Breast epithelium (tissue), 4 donors: Measurements from ENCODE around the gene CHRNA9. TPM values are rescaled to one million over a fixed set of nuclear protein-coding genes. Genes with fewer than 3 reads are reported as not detected.
A peak's percentile ranks its signal among the peaks of the same experiment; 100 is the strongest.

Experiments
- DNase-seq, 2 donors: peaks; one replicate each; pipeline ENCODE4 v3.0.0-alpha.2; 2019; ENCODE audit warnings: low spot score in 2 of 2
- H3K27ac ChIP-seq, 2 donors: fragments of 200-600 bp; sonication (generic) in 1 of 2; one replicate each; pipeline ENCODE4 v1.5.1; 2016 to 2019; ENCODE audit warnings: mild to moderate bottlenecking in 1 of 2
- H3K27me3 ChIP-seq, 2 donors: fragments of 200-600 bp; sonication (generic) in 1 of 2; one replicate each; pipeline versions ENCODE4 v1.5.1 to v1.6.0; 2017 to 2019; ENCODE audit warnings: control low read depth in 1 of 2, mild to moderate bottlenecking in 1 of 2
- H3K36me3 ChIP-seq: fragments of 200-600 bp; one replicate; pipeline ENCODE4 v1.5.1; 2019
- H3K4me1 ChIP-seq, 2 donors: fragments of 200-600 bp; sonication (generic); one replicate each; pipeline ENCODE4 v1.5.1; 2016 to 2019; ENCODE audit warnings: control low read depth in 1 of 2
- H3K4me3 ChIP-seq, 3 donors: fragments of 200-600 bp; sonication (generic); 1 replicate in 2 of 3; 2 replicates in 1 of 3; pipeline ENCODE4 v1.5.1; 2016 to 2019; ENCODE audit warnings: mild to moderate bottlenecking in 3 of 3, moderate library complexity in 2 of 3
- H3K9me3 ChIP-seq, 2 donors: fragments of 200-600 bp; sonication (generic) in 1 of 2; one replicate each; pipeline ENCODE4 v1.5.1; 2016 to 2019; ENCODE audit warnings: control low read depth in 1 of 2
- CTCF ChIP-seq, 3 donors: fragments of 450-650 bp; IDR thresholded peaks; one replicate each; pipeline ENCODE4 v1.5.1; 2016 to 2017; ENCODE audit warnings: antibody characterized with exemption in 3 of 3, mild to moderate bottlenecking in 3 of 3, moderate library complexity in 3 of 3
- POLR2A ChIP-seq: fragments of 450-650 bp; IDR thresholded peaks from one replicate; pipeline ENCODE4 v1.6.1; 2016; ENCODE audit warnings: antibody characterized with exemption, mild to moderate bottlenecking, moderate library complexity
- POLR2AphosphoS5 ChIP-seq, 3 donors: sonication (generic); formaldehyde crosslinking; IDR thresholded peaks; one replicate each; pipeline ENCODE4 v1.6.1; 2017; ENCODE audit warnings: antibody characterized with exemption in 3 of 3
- intact Hi-C: fragments of 100-400 bp; cut with DNase I; formaldehyde crosslinking; loops from one replicate; pipeline ENCODE4 v1.15.1; 2023; ENCODE audit warnings: low total_unique reads
- total RNA-seq, 3 donors: library from RNA; depleted of rRNA; stranded (reverse); fragments of >200 nt; gene quantifications; one replicate each; pipeline ENCODE4 v1.1.0, GENCODE V29; 2016

The CHRNA9 gene
- total RNA-seq, 3 donors from 2014 or later: not detected

DNA sequence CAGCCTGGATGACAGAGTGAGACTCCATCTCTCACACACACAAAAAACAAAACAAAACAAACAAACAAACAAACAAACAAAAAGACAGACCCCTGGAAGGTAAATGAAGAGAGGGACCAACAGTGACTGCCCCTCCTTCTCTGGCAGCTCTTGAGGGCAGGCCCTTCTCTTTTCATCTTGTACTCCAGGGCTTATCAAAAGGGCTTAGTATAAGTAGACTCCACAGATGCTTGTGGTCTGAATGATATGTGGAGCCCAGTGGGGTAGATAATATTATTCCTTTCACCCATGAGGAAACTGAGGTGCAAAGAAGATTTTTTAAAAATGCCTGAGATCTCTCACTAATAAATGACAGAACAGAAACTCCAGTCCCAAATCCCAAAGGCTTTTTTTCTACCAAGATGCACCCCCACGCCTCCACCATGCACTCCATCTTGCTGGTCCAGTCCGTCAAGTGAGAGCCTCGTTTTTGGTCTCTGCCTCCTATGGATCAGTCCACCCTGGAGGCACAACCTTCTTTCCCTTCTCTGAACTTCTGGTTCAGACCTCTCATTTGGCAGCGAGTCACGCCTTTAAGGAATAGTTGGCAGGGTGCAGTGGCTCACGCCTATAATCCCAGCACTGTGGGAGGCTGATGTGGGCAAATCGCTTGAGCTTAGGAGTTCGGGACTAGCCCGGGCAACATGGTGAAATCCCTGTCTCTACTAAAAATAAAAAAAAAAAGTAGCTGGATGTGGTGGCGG, 17.0 kb upstream of the CHRNA9 start:
- no peak overlapping the region for H3K27ac ChIP-seq

GRCh38 chr4:40321574-40322275, 13.4 kb upstream of the CHRNA9 start:
- DNase-seq: no peak
- intact Hi-C loops: no loop called here
- H3K27ac ChIP-seq: peak overlapping the region; percentile 19 to 27

More for the DNA sequence above, 17.0 kb upstream of the CHRNA9 start:
- intact Hi-C loops: loop anchor here (10.0 kb wide), 1 partner anchor 173 kb away; no protein-coding TSS in a partner anchor
- Histone ChIP-seq H3K4me1 (no peaks in the 10 kb centered on the region), H3K36me3 (no peaks in the 10 kb centered on the region), H3K4me3 (no peak overlapping the region), H3K27me3 (no peaks in the 10 kb centered on the region), H3K9me3 (no peaks in the 10 kb centered on the region)
- TF ChIP-seq CTCF (IDR thresholded peaks at IDR 0.05) (no peak), POLR2AphosphoS5 (IDR thresholded peaks at IDR 0.05) (no peak), POLR2A (no peak)
- DNase-seq: no peak

DNA sequence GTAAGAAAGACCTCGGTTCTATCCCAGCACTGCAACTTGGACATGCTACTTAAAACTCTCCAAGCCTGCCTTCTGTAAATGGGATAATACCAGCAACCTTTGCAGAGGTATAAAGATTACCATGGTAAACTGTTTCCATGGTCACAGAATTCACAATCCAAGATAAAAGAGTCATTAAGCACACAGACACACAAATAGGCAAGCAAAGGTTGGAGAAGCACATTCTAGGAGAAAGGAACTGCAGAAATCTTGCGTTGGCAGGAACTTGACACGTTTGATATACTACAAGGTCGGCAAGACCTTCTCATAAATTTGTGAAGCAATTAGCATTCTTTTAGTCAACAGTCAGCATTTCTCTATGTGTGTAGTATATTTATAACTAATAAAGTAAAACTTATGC, 12.3 kb upstream of the CHRNA9 start:
- Histone ChIP-seq H3K9me3 (no peaks in the 10 kb centered on the region), H3K27ac (no peak overlapping the region), H3K4me1 (no peaks in the 10 kb centered on the region), H3K4me3 (no peak overlapping the region), H3K27me3 (no peaks in the 10 kb centered on the region), H3K36me3 (no peaks in the 10 kb centered on the region)
- DNase-seq: no peak
- intact Hi-C loops: no loop called here
- TF ChIP-seq POLR2AphosphoS5 (IDR thresholded peaks at IDR 0.05): no peak
- TF ChIP-seq CTCF (IDR thresholded peaks at IDR 0.05): no peak
- TF ChIP-seq POLR2A: no peak

More at GRCh38 chr4:40321574-40322275, 13.4 kb upstream of the CHRNA9 start:
- no peak overlapping the region for H3K4me3 ChIP-seq
- no peaks in the 10 kb centered on the region for H3K4me1 ChIP-seq
- no peaks in the 10 kb centered on the region for H3K27me3 ChIP-seq
- H3K9me3 ChIP-seq: no peaks in the 10 kb centered on the region
- no peak for TF ChIP-seq POLR2AphosphoS5 (IDR thresholded peaks at IDR 0.05)
- TF ChIP-seq POLR2A: no peak
- TF ChIP-seq CTCF (IDR thresholded peaks at IDR 0.05): no peak
- H3K36me3 ChIP-seq: no peaks in the 10 kb centered on the region

- Histone ChIP-seq H3K4me3 (no peak overlapping the region), H3K9me3 (no peaks in the 10 kb centered on the region), H3K27ac (no peak overlapping the region), H3K36me3 (no peaks in the 10 kb centered on the region), H3K4me1 (no peaks in the 10 kb centered on the region), H3K27me3 (no peaks in the 10 kb centered on the region)
- no peak for DNase-seq
- no peak for TF ChIP-seq CTCF (IDR thresholded peaks at IDR 0.05)
- TF ChIP-seq POLR2A: no peak
- TF ChIP-seq POLR2AphosphoS5 (IDR thresholded peaks at IDR 0.05): no peak
- intact Hi-C loops: no loop called here
Measured at GRCh38 chr4:40323866-40324265, 11.3 kb upstream of the CHRNA9 start.
